Activated CD4-positive, alpha-beta T cell treated with anti-CD3 and anti-CD28 coated beads, Interleukin-2, amount 50 U/mL, for 24 hours (primary cell): Measurements from ENCODE around the gene SCART1.
"Not testable (repeated sequence)": the region's sequence is repeated elsewhere in the genome, so short reads cannot be mapped to it uniquely, and the experiment has no call there.

Experiments used
- DNase-seq, 2 donors: peaks; one replicate each; pipeline ENCODE4 v3.0.0-alpha.2; 2020; ENCODE audit warnings: low read depth in 1 of 2, low spot score in 1 of 2

SCART1 gene

DNA sequence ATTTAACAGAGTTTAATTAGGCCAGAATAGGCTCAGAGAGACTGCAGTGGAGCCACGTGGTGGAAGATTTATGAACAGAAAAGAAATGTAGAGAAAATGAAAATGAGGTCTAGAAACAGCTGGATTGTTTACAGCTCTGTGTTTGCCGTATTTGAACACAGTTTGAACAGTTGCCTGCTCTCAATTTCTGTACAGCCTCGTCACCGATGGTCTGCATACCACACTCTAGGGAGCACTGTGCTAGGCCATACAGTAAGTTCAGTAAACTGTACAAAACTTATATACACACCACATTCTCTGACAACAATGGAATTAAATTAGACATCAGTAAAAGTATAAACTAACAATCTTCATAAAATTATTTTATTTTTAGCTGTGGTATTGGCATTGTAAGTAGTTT is 62.3 kb downstream of the SCART1 start:
- no peak for DNase-seq

GRCh38 chr10:133518517-133518916 is 64.8 kb downstream of the SCART1 start:
- not testable (repeated sequence) for DNase-seq
